ENCODE measurements around the gene DDX41.
"Not testable (repeated sequence)": the region's sequence is repeated elsewhere in the genome, so short reads cannot be mapped to it uniquely, and the experiment has no call there.

The DDX41 gene

GRCh38 chr5:177537389-177538361, 20.9 kb upstream of the DDX41 start:
- no peak for DNase-seq

- no peak for DNase-seq
These were observed 19.6 kb upstream of the DDX41 start for GRCh38 chr5:177536386-177536785.

DNA sequence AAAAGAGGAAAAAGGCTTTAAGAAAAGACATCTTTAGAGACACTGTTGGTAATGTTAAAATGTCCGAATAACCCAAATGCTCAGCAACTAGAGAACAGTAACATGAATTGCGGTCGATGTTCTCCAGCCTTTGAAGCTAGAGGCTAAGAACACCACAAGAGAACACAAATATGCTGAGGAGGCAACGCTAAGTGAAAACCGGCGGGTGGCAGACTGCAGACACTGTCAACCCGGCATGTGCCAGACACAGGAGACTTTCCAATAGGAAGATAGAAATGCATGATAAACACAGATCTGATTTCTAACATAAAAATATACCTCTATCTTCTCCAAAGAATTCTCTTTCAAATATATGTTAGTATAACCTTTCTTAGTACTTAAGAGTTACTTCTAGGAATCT, 18.4 kb upstream of the DDX41 start:
- DNase-seq = no peak

DNA sequence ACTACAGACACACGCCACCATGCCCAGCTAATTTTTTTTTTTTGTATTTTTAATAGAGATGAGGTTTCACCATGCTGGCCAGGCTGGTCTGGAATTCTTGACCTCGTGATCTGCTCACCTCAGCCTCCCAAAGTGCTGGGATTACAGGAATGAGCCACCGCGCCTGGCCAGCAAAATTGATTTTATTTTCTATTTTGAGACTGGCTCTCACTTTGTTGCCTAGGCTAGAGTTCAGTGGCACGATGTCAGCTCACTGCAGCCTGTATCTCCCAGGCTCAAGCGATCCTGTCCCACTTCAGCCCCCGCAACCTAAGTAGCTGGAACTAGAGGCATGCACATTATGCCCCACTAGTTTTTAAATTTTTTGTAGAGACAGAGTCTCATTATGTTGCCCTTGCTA, 17.7 kb upstream of the DDX41 start:
- not testable (repeated sequence) for DNase-seq

DNA sequence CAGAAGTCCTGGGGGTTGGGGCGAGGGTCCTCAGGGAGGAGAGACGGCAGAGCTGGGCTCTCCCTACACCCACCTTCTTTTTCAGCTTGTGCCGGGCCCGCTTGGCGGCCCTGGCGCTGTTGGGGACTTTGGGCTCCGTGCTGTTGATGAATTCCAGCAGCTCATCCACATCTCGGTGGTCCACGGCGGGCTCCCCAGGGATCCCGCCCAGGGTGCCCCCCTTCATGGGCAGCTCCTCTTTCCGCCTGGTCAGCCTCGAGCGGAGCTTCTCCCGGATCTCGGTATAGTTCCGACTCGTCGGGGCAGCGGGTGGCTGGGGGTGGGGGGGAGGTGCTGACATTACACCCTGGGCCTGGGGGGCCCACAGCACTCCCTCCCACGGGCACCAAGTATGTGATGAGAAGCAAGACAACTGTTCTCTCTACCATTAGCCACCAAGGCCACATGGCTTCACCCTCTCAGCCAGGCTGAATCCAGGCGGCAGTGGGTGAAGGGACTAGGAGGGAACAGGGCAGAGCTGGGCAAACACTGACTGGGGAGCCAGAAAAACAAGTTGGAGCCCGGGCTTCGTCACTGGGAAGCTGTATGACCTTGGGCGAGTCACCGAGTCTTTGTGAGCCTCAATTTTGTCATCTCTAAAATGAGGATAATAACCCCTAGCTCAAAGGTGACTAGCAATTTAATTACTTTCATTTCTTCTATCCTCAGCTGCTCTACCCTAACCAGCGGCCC, 14.6 kb upstream of the DDX41 start:
- no peak for DNase-seq

- no peak for DNase-seq
These were observed 13.9 kb upstream of the DDX41 start for GRCh38 chr5:177530638-177531037.

DNA sequence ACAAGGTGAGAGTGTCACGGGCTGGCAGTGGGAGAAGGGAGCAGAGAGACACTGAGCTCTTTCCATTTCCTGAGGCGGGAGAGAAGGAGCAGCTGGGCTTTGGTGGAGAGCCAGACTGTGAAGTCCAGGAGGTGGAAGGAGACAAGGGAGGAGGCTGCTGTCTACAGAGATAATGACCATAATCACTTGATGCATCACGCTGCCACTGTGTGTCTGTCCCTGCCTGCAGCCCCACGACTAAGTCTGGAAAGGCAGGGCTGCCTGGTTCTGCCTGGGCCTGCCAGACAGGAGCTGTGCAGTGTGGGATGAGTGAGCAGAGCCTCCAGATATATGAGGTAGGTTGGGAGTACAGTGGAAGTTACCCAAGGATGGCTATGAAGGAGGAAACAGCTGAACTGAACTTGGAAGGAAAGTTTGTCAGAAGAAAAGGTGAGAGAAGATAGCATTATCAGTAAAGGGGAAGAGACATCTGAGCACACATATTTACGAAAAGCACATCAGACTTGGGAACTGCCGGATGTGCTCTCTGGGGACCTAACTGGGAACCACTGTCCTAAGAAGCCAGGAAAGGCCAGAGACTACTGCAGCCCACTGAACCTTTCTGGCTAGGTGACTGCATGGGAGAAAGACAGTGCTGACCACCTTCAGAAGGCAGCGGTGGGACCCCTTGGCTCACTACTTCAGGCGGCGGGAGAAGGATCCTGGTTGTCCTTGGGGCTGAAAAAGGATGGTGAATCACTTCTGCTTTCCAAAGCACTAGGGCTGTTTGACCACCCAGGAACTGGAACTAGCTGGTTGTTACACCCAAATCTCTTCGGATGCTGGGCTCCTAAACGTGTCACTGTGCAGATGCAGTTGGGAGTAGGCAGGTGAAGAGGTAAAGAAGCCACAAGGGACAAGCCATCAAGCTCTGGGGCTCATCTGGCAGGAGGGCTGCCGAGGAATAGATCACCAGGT, 12.8 kb upstream of the DDX41 start:
- no peak for DNase-seq

DNA sequence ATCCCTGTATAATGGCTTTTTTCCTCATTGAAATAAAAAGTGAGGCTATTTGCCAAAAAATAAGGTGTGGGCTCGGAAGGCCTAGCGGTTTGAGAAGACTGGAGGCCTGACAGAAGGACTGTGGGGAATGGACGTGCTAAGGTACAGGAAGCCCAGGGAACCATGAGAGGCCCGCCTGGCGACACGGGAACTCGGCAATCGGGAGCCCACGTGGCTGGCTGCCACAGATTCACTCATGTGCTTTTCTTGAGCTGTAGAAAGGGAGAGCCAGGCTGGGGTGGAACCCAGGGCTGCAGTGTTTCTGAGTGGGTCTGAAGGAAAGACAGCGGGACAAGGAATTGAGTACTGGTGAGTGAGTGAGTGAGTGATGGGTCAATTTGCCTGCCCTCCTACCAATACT, 11.9 kb upstream of the DDX41 start:
- DNase-seq = no peak

- no peak for DNase-seq
These were observed 10.8 kb upstream of the DDX41 start for GRCh38 chr5:177527595-177527994.

- DNase-seq = no peak
These were observed 10.0 kb upstream of the DDX41 start for GRCh38 chr5:177526791-177527190.

- DNase-seq = no peak
These were observed 9.4 kb upstream of the DDX41 start for GRCh38 chr5:177526191-177526590.

DNA sequence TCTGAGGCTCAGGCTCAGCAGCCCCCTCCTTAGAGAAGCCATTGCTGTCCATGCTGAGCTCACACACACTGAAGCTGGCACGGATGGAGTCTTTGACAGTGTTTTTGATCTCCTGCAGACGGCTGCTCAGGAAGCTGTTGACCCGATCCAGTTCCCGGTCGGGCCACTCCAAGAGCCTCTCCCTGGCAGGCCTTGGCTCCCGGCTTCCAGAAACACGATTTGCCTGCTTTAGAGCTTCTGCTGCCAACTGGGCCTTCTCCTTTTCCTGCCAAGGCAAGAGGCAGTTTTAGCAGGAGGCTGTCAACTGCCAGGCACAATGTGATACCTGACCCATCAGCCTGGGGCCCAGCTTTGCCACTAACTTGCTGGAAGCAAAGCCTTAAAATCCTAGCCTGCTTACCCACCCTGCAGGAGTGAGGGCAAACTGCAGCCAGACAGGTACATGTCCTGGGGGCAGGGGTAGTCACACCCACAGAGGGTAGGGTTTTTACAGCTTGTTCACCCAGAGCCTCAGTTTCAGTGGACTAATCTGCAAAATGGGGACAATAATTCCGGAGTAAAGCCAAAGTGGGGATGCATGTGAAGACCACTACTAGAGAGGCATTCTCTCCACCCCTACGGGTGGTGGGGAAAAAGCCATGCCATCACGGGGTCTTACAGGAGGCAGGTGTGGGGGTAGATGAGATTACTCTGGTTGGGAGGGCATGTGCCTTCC, 8.3 kb upstream of the DDX41 start:
- no peak for DNase-seq

DNA sequence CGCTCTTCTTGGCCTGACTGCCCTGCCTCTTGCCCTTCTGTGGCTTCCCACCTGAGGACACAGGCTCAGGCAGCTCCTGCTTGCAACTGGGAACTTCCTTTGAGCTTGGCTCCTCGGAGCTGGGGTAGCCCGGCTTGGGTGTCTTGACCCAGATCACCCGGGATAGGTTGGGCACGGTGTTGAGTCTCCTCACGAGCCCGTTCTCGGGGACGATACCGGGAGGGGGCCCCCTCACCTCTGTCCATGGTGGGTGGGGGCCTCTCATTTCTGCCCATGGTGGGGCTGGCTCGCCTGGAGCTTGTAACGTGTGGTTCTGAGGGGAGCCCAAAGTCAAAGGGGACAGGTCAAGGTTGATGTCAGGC, 7.8 kb upstream of the DDX41 start:
- DNase-seq = no peak

GRCh38 chr5:177523711-177524538, 7.2 kb upstream of the DDX41 start:
- no peak for DNase-seq

GRCh38 chr5:177520916-177521513, 4.3 kb upstream of the DDX41 start:
- no peak for DNase-seq

DNA sequence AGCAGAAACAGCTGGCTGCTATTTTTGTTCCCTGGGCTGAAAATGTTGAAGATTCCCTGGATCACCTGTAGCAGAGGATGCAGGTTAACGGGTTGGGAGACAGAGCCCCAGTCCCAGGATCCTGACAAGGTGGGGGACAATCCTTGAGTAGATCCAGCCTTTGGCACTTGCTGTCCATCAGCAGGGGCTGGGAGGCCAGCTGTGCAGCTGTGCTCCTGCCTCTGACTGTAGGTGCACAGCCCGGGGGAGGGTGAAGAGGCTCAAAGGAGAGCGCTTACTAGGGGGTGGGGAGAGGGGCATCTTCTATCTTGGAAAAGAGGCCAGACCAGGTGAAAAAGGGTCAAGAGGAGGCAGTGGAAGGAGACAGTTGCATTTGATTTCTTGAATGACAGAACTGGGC, 3.5 kb upstream of the DDX41 start:
- no peak for DNase-seq

GRCh38 chr5:177519463-177520235, 2.9 kb upstream of the DDX41 start:
- DNase-seq = no peak

GRCh38 chr5:177515580-177515979, 1.2 kb downstream of the DDX41 start:
- no peak for DNase-seq

DNA sequence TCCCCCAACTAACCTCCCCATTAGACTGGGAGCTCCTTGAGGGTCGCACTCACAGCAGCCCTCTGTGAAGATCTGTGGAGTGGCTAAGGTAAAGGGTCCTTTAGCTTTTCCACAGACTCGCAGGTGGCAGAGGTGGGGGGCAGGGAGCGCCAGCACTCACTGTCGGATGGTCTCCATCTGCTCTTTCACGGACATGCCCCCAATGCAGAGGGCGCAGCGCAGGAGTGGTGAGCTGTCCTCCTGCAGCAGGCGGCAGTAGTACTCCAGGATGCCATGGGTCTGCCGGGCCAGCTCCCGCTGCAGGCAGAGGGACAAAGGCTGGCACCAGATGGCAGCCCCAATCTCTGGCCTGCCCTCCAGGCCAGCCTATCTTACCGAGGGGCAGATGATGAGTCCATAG, 2.2 kb downstream of the DDX41 start:
- no peak for DNase-seq

- DNase-seq = no peak
These were observed 3.3 kb downstream of the DDX41 start for GRCh38 chr5:177513500-177513899.

Data from NCI-H1092 (cell line).